K562 (cell line): ENCODE results near the gene TMEM184A. TPM values are rescaled to one million over a fixed set of nuclear protein-coding genes. Genes with fewer than 3 reads are reported as not detected.

ENCODE experiments used
- ATAC-seq: fragments of 200-7000 bp; cut with Tn5 transposase; 3 replicates; pipeline ENCODE4 v1.9.1; 2020; ENCODE audit warnings: moderate library complexity
- BruUV-seq: library from RNA; stranded (reverse); fragments of 400-500 nt; replicated peaks from 2 replicates; lab custom pipeline; 2021; lab: Mats Ljungman, UMichigan
- CTCF ChIA-PET: fragments of 300-600 bp; formaldehyde crosslinking; extraction: SDS; loops from one replicate; lab custom pipeline; 2021; ENCODE audit warnings: low intra/inter-chr PET ratio; lab: Yijun Ruan, JAX
- POLR2A ChIA-PET: fragments of 300-600, 350-650 bp; sonication (Branson Sonifier 250); formaldehyde crosslinking; extraction: SDS; loops from one replicate; lab custom pipeline; 2021; ENCODE audit warnings: antibody characterized with exemption, inconsistent platforms; lab: Yijun Ruan, JAX
- DNase-seq, 4 experiments: peaks; one replicate each; pipeline versions ENCODE4 v3.0.0 to v3.0.0-alpha.2; 2011 to 2018; ENCODE audit warnings: low spot score in 3 of 4, mixed read lengths in 3 of 4; ENCODE audit errors: extremely low read depth in 1 of 4
- FAIRE-seq: peaks from 2 replicates; lab custom pipeline; 2011; peaks lifted over from hg19 to GRCh38; lab: Jason Lieb, UNC
- H2AFZ ChIP-seq: 2 replicates; pipeline ENCODE4 v1.6.0; 2011; ENCODE audit warnings: low read depth, low read length, control low read depth, inconsistent platforms
- H3K27ac ChIP-seq: fragments of 200-600 bp; 3 replicates; pipeline ENCODE4 v1.8.0; 2011; ENCODE audit warnings: low read depth, mild to moderate bottlenecking, control low read depth, inconsistent platforms, low read length, moderate library complexity, mixed read lengths; ENCODE audit errors: extremely low read depth
- H3K27me3 ChIP-seq, 2 experiments: fragments of 300-600 bp in 1 of 2; 2 replicates in 1 of 2; 3 replicates in 1 of 2; pipeline versions ENCODE4 v1.6.0 to v1.8.0; 2011; ENCODE audit warnings: inconsistent platforms in 2 of 2, low read length in 2 of 2, mild to moderate bottlenecking in 1 of 2, mixed read lengths in 1 of 2, moderate library complexity in 1 of 2; ENCODE audit not compliant: control insufficient read depth in 2 of 2, insufficient read depth in 2 of 2
- H3K36me3 ChIP-seq: fragments of 300-600 bp; 3 replicates; pipeline ENCODE4 v1.8.0; 2011; ENCODE audit warnings: mild to moderate bottlenecking, low read length, inconsistent platforms; ENCODE audit not compliant: control insufficient read depth, insufficient read depth
- H3K4me1 ChIP-seq, 2 experiments: fragments of 200-600 bp in 1 of 2; replicated peaks in 1 of 2; 2 replicates in 1 of 2; 3 replicates in 1 of 2; pipeline versions ENCODE4 v1.5.1 to v1.8.0; 2011; ENCODE audit warnings: inconsistent platforms in 2 of 2, low read length in 2 of 2, mild to moderate bottlenecking in 1 of 2, mixed read lengths in 1 of 2, moderate library complexity in 1 of 2; ENCODE audit not compliant: control insufficient read depth in 2 of 2, insufficient read depth in 2 of 2
- H3K4me2 ChIP-seq: 2 replicates; pipeline ENCODE4 v1.6.1; 2011; ENCODE audit warnings: low read length, control low read depth, inconsistent platforms, mixed read lengths; ENCODE audit not compliant: insufficient read depth
- H3K4me3 ChIP-seq: fragments of 200-600 bp; sonication (generic), shearing (Covaris generic); 2 replicates; pipeline ENCODE4 v1.5.1; 2016; ENCODE audit warnings: control low read depth, inconsistent platforms
- H3K79me2 ChIP-seq: fragments of 200-600 bp; 3 replicates; pipeline ENCODE4 v1.8.0; 2011; ENCODE audit warnings: low read length, inconsistent platforms; ENCODE audit not compliant: control insufficient read depth, insufficient read depth
- H3K9ac ChIP-seq, 2 experiments: 2 replicates each; pipeline versions ENCODE4 v1.6.0 to v1.6.1; 2011; ENCODE audit warnings: low read depth in 2 of 2, low read length in 2 of 2, control low read depth in 1 of 2, inconsistent platforms in 1 of 2, mild to moderate bottlenecking in 1 of 2, mixed read lengths in 1 of 2; ENCODE audit not compliant: insufficient read depth in 1 of 2
- H3K9me1 ChIP-seq: one replicate; pipeline ENCODE4 v1.6.0; 2011; ENCODE audit warnings: inconsistent platforms, mild to moderate bottlenecking, low read length, moderate library complexity; ENCODE audit not compliant: control insufficient read depth, insufficient read depth
- H3K9me3 ChIP-seq: replicated peaks from 2 replicates; pipeline ENCODE4 v1.5.1; 2011; ENCODE audit warnings: low read depth, low read length, inconsistent platforms; ENCODE audit not compliant: control insufficient read depth, insufficient read depth
- H4K20me1 ChIP-seq: replicated peaks from 2 replicates; pipeline ENCODE4 v1.6.1; 2011; ENCODE audit warnings: low read length, inconsistent platforms, mixed read lengths; ENCODE audit not compliant: control insufficient read depth, insufficient read depth
- CCNT2 ChIP-seq: IDR thresholded peaks from 2 replicates; pipeline ENCODE4 v1.6.1; 2011; ENCODE audit warnings: borderline replicate concordance, low read depth, mild to moderate bottlenecking, moderate library complexity, mixed read lengths, low read length; ENCODE audit not compliant: insufficient read length; ENCODE audit errors: extremely low read depth
- KAT7 ChIP-seq: sonication (generic); formaldehyde crosslinking; IDR thresholded peaks from 2 replicates; pipeline ENCODE4 v1.8.0; 2022; ENCODE audit warnings: missing genetic modification reagents, mild to moderate bottlenecking, borderline replicate concordance
- KDM5B ChIP-seq: fragments of 200-600 bp; sonication (generic); IDR thresholded peaks from 2 replicates; pipeline ENCODE4 v1.6.1; 2012; ENCODE audit warnings: low read depth, mild to moderate bottlenecking, moderate library complexity, low read length, control low read depth, inconsistent platforms; ENCODE audit not compliant: insufficient replicate concordance
- NRF1 ChIP-seq, 2 experiments: fragments of 450-650 bp; IDR thresholded peaks in 1 of 2; conservative IDR thresholded peaks in 1 of 2; 2 replicates each; pipeline ENCODE4 v1.6.1; 2014; ENCODE audit warnings: mild to moderate bottlenecking in 2 of 2
- POU5F1 ChIP-seq: fragments of 150-350 bp; IDR thresholded peaks from 2 replicates; pipeline ENCODE4 v1.6.1; 2014; ENCODE audit warnings: borderline replicate concordance, low read length, low read depth, mild to moderate bottlenecking; ENCODE audit not compliant: partially characterized antibody
- SIX5 ChIP-seq, 2 experiments: IDR thresholded peaks; 2 replicates each; pipeline ENCODE4 v1.6.1; 2011; ENCODE audit warnings: low read length in 2 of 2, borderline replicate concordance in 1 of 2, low read depth in 1 of 2, mild to moderate bottlenecking in 1 of 2, moderate library complexity in 1 of 2; ENCODE audit not compliant: insufficient read depth in 1 of 2
- SUPT5H ChIP-seq: fragments of 450-650 bp; IDR thresholded peaks from 2 replicates; pipeline ENCODE4 v1.6.1; 2016
- ZNF12 ChIP-seq: sonication (generic); formaldehyde crosslinking; IDR thresholded peaks from 2 replicates; pipeline ENCODE4 v1.4.0; 2020; ENCODE audit warnings: mild to moderate bottlenecking, missing genetic modification reagents
- ZNF445 ChIP-seq: fragments of 250-450 bp; sonication (Bioruptor Pico); IDR thresholded peaks from 2 replicates; pipeline ENCODE4 v1.4.0; 2020; ENCODE audit warnings: low read depth, mild to moderate bottlenecking, moderate library complexity
- ZNF76 ChIP-seq: fragments of 250-450 bp; sonication (Bioruptor Pico); IDR thresholded peaks from 2 replicates; pipeline ENCODE4 v1.4.0; 2020; ENCODE audit warnings: mild to moderate bottlenecking, moderate library complexity, borderline replicate concordance
- ZNF778 ChIP-seq: fragments of 450-650 bp; formaldehyde crosslinking; IDR thresholded peaks from 2 replicates; pipeline ENCODE4 v1.4.0; 2020; ENCODE audit warnings: mild to moderate bottlenecking, moderate library complexity
- WGBS: fragments of 100-300 bp; shearing (Covaris generic); methylation state at CpG from one replicate; pipeline ENCODE4 v1.1.6; 2016; ENCODE audit warnings: low coverage, mixed read lengths; ENCODE audit not compliant: insufficient coverage; ENCODE audit errors: missing lambda C conversion rate; 5-methylcytosine and 5-hydroxymethylcytosine counted together
- in situ Hi-C: fragments of 300-500 bp; cut with MboI; formaldehyde crosslinking; loops from 4 replicates; pipeline ENCODE4 v1.15.0; 2018; ENCODE audit warnings: inconsistent platforms, mixed read lengths
- intact Hi-C: fragments of 100-400 bp; cut with micrococcal nuclease; formaldehyde crosslinking; loops from 2 replicates; pipeline ENCODE4 v1.14.2; 2022
- polyA plus RNA-seq, 8 experiments: library from polyadenylated mRNA; depleted of rRNA in 4 of 8; stranded (reverse) in 5 of 8; unstranded in 3 of 8; fragments of >200 nt; fragmentation: Nextera tagmentation in 2 of 8; fragmentation: Illumina TruSeq in 1 of 8; extraction: Ambion mirVana in 2 of 8; extraction: Trizol in 1 of 8; gene quantifications; 2 replicates each; pipeline versions ENCODE4 v1.2.1 to v1.2.3, GENCODE V29; 2011 to 2014; ENCODE audit warnings: inconsistent platforms in 1 of 8, missing spikeins in 1 of 8
- total RNA-seq, 7 experiments: library from RNA; depleted of rRNA in 6 of 7; stranded (reverse); fragments of >200 nt in 6 of 7; fragmentation: Illumina TruSeq in 2 of 7; extraction: Trizol in 2 of 7; gene quantifications; 2 replicates each; pipeline versions ENCODE4 v1.2.1 to v1.2.3, GENCODE V29; 2011 to 2021; ENCODE audit warnings: low replicate concordance in 1 of 7
- TF ChIP-seq, protein P1 (sequence below): sonication (generic); formaldehyde crosslinking; IDR thresholded peaks from 2 replicates; pipeline ENCODE4 v1.8.0; 2022; ENCODE audit warnings: missing genetic modification reagents, mild to moderate bottlenecking, borderline replicate concordance
- TF ChIP-seq, protein P2 (sequence below): fragments of 250-450 bp; sonication (Bioruptor Pico); IDR thresholded peaks from 2 replicates; pipeline ENCODE4 v1.8.0; 2021; ENCODE audit warnings: mild to moderate bottlenecking, moderate library complexity

TMEM184A gene
- total and polyA plus RNA-seq, 9 of the 15 experiments (the other 6 are each of a cell fraction or from before 2014, with no cell fraction given), result 0.10 to 0.18 (median 0.11) TPM; not detected in 6

DNA sequence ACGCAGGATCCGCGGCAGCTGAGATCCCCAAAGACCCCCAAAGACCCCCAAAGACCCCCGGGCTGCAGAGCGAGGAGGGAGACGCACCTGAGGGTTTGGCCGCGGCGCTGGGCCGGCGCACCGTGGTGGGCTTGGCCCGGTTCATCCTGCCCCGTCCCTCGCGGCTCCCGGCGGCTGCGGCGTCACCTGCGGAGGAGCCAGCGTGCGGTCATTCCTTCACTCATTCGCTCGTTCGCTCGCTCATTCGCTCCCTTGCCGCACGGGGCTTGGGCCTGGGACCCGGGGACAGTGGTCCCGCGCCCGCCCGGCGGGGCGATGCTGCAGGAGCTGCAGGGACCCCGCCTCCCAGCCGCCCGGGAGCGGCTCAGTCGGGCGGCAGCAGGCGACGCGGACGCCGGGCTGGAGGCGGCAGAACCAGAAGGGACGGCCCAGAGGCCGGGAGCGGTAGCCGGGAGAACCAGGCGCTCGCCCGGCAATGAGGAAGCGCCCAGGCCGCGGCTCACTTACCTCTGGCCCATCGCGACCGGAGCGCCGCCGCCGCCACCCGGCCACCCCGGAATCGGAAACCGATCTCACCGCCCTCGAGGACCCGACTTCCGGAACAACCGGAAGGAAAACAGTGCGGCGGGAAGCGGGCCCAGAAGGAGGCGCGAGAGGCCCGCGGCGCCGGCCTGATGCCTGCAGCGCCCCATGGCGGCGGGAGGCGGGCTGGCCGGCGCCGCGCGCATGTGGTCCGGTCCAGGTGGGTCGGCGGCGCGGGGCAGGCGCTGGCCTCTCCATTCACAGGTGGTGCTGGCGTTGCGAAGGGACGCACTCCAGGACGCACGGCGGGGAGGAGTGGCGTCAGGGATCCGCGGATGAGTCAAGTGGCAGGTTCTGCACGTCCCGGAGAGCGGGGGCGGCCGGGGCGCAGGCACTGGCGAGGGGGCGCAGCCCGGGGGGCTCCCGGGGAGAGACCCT, 51.9 kb downstream of the TMEM184A start, which contains the start of gene INTS1:
INTS1 (minus strand) TSS at position 574 of the 960 bp plus-strand sequence; CDS start at position 145, 429 bp downstream.
- Histone ChIP-seq H3K9ac (peak within 1 kb of the TSS; percentile 86 to 96), H3K36me3 (peaks cover 38% of the 10 kb centered on the region; the same call in 2 of the 3 replicates), H3K9me3 (no peaks in the 10 kb centered on the region), H2AFZ (peak within 1 kb of the TSS; percentile 92), H3K4me2 (peak within 1 kb of the TSS; percentile 95), H3K27ac (peak within 1 kb of the TSS; percentile 79), H3K4me3 (peak within 1 kb of the TSS; percentile 100), H4K20me1 (no peaks in the 10 kb centered on the region; the same call in 1 of the 2 replicates), H3K9me1 (no peaks in the 10 kb centered on the region), H3K4me1 (peaks cover 16 to 67% of the 10 kb centered on the region in 2 experiments; a peak in 4 of 5 replicates), H3K79me2 (peaks cover 28% of the 10 kb centered on the region), H3K27me3 (no peaks in the 10 kb centered on the region)
- FAIRE-seq (peak; percentile 78), DNase-seq (peak; percentile 91 to 95 (median 92)), ATAC-seq (peak; percentile 93)
- BruUV-seq, result TSS peak; percentile 69
- intact Hi-C loops, result no loop called here
- WGBS, result under 1% methylated on average over 52 of the region's 118 CpGs
- ChIA-PET POLR2A (interaction anchor here (0.6 kb wide), 1 partner anchor 507 kb away, joined by 3 read pairs; no protein-coding TSS in a partner anchor), CTCF (interaction anchor here (0.6 to 2.5 kb wide), 9 partner anchors 26 to 736 kb away, joined by 3 to 33 read pairs (median 4); partner anchors contain the start of genes MAFK, PSMG3 and TMEM184A)
- in situ Hi-C loops, result no loop called here
- no peak for TF ChIP-seq ZNF12
- TF ChIP-seq CCNT2, result peak; percentile 88
- TF ChIP-seq POU5F1, result peak; percentile 61
- TF ChIP-seq ZNF778 (CRISPR knock-in tag), result no peak
- TF ChIP-seq, protein P1, sequence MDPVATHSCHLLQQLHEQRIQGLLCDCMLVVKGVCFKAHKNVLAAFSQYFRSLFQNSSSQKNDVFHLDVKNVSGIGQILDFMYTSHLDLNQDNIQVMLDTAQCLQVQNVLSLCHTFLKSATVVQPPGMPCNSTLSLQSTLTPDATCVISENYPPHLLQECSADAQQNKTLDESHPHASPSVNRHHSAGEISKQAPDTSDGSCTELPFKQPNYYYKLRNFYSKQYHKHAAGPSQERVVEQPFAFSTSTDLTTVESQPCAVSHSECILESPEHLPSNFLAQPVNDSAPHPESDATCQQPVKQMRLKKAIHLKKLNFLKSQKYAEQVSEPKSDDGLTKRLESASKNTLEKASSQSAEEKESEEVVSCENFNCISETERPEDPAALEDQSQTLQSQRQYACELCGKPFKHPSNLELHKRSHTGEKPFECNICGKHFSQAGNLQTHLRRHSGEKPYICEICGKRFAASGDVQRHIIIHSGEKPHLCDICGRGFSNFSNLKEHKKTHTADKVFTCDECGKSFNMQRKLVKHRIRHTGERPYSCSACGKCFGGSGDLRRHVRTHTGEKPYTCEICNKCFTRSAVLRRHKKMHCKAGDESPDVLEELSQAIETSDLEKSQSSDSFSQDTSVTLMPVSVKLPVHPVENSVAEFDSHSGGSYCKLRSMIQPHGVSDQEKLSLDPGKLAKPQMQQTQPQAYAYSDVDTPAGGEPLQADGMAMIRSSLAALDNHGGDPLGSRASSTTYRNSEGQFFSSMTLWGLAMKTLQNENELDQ (CRISPR knock-in tag), result no peak
- peak; percentile 81 for TF ChIP-seq NRF1 (conservative IDR thresholded peaks at IDR 0.05 in 1 of 2, IDR thresholded peaks at IDR 0.05 in 1 of 2)
- no peak for TF ChIP-seq ZNF76 (CRISPR knock-in tag)
- TF ChIP-seq KAT7 (CRISPR knock-in tag), result no peak
- no peak for TF ChIP-seq ZNF445 (CRISPR knock-in tag)
- TF ChIP-seq, protein P2, sequence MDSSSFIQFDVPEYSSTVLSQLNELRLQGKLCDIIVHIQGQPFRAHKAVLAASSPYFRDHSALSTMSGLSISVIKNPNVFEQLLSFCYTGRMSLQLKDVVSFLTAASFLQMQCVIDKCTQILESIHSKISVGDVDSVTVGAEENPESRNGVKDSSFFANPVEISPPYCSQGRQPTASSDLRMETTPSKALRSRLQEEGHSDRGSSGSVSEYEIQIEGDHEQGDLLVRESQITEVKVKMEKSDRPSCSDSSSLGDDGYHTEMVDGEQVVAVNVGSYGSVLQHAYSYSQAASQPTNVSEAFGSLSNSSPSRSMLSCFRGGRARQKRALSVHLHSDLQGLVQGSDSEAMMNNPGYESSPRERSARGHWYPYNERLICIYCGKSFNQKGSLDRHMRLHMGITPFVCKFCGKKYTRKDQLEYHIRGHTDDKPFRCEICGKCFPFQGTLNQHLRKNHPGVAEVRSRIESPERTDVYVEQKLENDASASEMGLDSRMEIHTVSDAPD, result no peak
- TF ChIP-seq KDM5B, result peak; percentile 78
- TF ChIP-seq SUPT5H, result peak; percentile 70
- TF ChIP-seq SIX5 (IDR thresholded peaks at IDR 0.05; ENCODE audit: borderline replicate concordance in 1 of 2, insufficient read depth in 1 of 2, low read depth in 1 of 2, low read length in 2 of 2), result peak in 1 of 2 experiments; percentile 41; a peak in 2 of 4 replicates
